ENCODE measurements around the gene AP2A2. TPM values are rescaled to one million over a fixed set of nuclear protein-coding genes. Genes with fewer than 3 reads are reported as not detected.

Gene AP2A2
- total RNA-seq, 1 donor from 2014 or later = 48.5 TPM

DNA sequence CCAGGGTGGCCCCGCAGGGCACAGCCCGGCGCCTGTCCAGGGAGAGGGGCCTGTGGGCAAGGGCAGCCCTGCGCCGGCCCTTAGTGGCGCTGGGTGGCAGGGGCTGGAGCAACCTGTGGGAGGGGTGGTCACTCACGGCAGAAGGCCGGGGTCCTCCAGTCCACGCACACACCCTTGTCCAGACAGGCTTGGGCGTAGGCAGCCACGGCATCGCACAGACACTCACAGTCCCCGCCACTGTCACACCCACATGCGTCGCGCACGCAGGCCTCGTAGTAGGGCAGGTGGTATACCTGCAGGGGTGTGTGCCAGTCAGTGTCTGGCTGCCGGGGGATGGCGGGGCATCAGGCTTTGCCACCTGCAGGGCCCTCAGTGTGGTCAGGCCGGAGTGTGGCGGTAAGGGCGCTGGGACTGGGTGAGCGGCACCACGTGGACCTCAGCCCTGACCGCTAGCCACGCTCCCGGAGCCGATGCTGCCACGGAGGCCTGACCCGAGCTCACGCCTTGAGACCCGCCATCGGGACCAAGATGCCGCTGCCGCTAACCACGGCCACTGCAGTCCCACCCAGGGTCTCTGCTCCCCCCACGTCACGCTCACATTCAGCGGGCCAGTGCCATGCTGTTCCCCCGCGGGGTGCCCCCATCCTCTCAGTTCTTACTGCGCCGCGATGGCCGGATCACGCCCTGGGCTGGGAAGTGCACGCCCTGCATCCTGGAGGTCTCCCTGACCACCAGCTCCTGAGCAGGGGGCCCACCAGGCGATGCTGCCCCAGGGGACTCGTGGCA lies 98.3 kb downstream of the AP2A2 start:
- TF ChIP-seq CTCF (conservative IDR thresholded peaks at IDR 0.05; ENCODE audit: low read depth, low read length) = no peak
- no peak for DNase-seq (ENCODE audit: low read depth)
- no peak overlapping the region for H3K4me3 ChIP-seq (ENCODE audit: low read depth, low read length)

GRCh38 chr11:1024597-1025409 lies 99.1 kb downstream of the AP2A2 start:
- H3K4me3 ChIP-seq (ENCODE audit: low read depth, low read length) = no peak overlapping the region
- TF ChIP-seq CTCF (conservative IDR thresholded peaks at IDR 0.05; ENCODE audit: low read depth, low read length) = no peak
- no peak for DNase-seq (ENCODE audit: low read depth)

DNA sequence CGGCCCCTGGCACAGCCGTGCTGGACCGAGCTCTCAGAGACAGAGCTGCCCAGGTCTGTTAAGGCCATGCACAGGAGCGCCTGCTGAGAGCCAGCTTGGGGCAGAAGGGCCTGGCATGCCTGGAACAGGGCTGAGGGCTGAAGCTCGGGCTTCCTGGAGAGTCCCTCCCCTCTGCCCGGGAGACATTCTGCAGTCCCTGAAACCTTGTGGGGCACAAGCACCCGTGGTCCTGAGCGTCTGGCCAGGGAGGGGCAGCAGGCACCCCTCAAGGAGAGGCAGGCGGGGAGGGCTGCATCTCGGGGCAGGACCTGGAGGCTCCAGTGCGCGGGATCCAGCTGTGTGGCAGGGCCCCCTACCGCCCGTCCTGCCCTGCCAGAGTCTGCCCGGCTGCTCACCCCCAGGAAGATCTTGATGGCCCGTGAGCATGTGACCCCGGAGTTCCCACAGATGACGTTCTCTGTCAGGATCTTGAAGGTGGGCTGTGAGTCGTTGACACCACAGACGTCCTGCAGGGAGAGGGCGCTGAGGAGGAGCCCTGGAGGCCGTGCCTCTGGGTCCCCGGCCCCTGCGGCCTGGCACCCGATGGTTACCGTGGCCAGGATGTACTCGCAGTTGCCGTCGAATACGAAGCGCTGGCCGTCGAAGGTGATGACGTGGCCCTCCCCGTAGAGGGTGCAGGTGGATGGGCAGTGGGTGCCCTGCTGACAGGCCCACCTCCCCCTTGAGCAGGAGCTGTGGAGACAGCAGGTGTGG lies 99.9 kb downstream of the AP2A2 start:
- H3K4me3 ChIP-seq (ENCODE audit: low read depth, low read length) = no peak overlapping the region
- TF ChIP-seq CTCF (conservative IDR thresholded peaks at IDR 0.05; ENCODE audit: low read depth, low read length) = no peak
- DNase-seq (ENCODE audit: low read depth) = no peak

GRCh38 chr11:1026163-1026450 lies 100.4 kb downstream of the AP2A2 start:
- no peak for DNase-seq (ENCODE audit: low read depth)
- no peak for TF ChIP-seq CTCF (conservative IDR thresholded peaks at IDR 0.05; ENCODE audit: low read depth, low read length)
- no peak overlapping the region for H3K4me3 ChIP-seq (ENCODE audit: low read depth, low read length)

GRCh38 chr11:1026641-1027482 lies 101.2 kb downstream of the AP2A2 start:
- no peak for DNase-seq (ENCODE audit: low read depth)
- no peak for TF ChIP-seq CTCF (conservative IDR thresholded peaks at IDR 0.05; ENCODE audit: low read depth, low read length)
- H3K4me3 ChIP-seq (ENCODE audit: low read depth, low read length) = no peak overlapping the region

- no peak for DNase-seq (ENCODE audit: low read depth)
- TF ChIP-seq CTCF (conservative IDR thresholded peaks at IDR 0.05; ENCODE audit: low read depth, low read length) = no peak
- H3K4me3 ChIP-seq (ENCODE audit: low read depth, low read length) = no peak overlapping the region
These were observed 102.0 kb downstream of the AP2A2 start for GRCh38 chr11:1027483-1028290.

All from epithelial cell of proximal tubule (primary cell).